Right forelimb (tissue), 1 donor: ENCODE data around the gene TTC21B.
"Not testable (repeated sequence)": the region's sequence is repeated elsewhere in the genome, so short reads cannot be mapped to it uniquely, and the experiment has no call there.

Source experiments
- DNase-seq: peaks from one replicate; pipeline ENCODE4 v3.0.0-alpha.2; 2018

TTC21B gene

DNA sequence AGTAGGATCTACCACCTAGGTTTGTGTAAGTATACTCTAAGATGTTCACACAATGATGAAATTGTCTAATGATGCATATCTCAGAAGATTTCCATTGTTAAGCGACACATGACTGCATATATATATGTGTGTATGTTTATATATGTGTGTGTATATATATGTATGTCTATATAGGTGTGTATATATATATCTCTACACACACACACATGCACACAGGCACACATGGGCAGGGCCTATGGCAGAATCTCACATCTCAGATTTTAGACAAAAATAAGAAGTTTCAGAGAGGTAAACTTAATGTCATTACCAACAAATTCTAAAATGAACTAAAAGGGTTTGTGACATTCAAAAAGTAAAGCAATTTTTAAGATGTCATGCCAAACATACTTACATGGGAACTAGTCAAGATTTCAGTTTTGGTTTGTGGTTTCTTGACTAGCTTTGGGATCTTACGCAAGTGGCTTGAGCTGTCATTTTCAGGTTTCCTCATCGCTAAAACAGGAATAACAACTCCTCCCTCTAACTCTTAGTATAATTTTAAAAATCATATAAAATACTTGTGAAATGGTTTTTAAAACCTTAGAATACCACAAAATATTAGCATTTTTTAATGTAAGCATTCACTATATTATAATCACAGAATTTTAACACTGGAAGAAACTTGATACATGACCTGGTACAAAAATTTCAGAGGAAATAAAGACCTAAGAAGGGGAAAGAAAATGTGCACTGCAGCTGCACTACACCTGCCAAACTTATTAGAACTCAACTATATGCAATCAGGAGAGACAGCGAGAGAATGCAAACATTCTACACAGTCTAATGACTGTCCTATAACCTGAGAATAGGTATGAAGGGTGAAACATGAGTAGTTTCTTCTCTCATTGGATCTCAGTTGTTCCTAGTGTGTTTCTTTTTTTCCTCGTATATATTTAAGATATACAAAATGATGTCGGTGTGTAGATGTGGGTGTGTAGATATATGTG lies 75.7 kb downstream of the TTC21B start:
- no peak for DNase-seq

- DNase-seq = no peak
Observed at GRCh38 chr2:165876712-165877111, 76.9 kb downstream of the TTC21B start.

- no peak for DNase-seq
Observed at GRCh38 chr2:165876269-165876668, 77.3 kb downstream of the TTC21B start.

DNA sequence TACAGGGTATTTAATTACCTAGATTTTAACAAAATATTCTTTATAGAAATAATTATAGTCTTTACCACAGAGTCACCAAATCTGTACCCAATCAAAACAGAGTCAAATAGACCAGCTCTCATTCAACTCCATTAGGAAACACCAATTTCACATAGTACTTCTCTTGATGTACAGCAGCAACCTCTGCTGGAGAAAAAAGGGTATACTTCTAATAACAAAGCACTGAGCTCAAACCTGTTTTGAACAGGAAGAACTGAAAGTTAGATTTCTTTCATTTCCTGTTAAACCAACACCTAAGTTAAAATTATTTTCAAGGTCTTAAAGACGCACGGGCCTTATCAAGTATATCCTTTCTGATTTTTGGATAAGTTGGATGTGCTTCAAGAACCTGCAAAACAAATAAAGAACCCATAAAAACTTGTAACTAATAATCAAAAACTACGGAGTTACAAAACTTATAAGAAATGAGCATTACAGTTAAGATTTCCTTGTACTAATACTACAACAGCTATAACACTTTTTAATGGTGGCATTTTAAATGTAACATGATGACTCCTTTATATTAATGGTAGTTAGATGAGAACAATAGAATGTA lies 79.0 kb downstream of the TTC21B start:
- DNase-seq = no peak

DNA sequence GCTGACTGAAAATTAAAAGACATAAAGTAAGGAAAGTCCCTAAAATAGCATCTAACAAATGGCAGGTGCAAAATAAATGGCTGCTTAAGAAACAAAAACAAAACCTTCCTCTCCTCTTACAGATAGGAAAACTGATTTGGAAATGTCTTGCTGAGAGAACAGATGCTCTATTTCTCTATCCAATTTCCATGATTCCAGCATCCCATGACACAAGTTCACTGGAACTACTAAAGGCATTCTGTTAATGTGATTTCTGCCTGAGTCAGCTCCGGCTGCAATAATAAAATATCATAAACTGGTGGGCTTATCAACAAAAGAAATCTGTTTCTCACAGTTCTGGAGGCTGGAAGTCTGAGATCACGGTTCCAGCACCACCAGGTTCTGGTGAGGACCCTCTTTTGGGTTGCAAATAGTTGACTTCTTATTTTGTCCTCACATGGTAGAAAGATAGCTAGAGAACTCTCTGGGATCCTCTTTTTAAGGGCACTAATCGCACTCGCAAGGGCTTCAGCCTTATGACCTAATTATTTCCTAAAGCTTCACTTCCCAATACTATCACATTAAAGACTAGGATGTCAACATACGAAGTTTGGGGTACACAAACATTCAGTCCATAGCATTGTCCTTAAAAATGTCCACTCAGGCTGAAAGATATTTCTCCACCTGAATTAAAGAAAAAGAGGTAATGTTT lies 81.3 kb downstream of the TTC21B start:
- DNase-seq = no peak

- no peak for DNase-seq
Observed at GRCh38 chr2:165871025-165871424, 82.6 kb downstream of the TTC21B start.

- no peak for DNase-seq
Observed at GRCh38 chr2:165870346-165870745, 83.2 kb downstream of the TTC21B start.

DNA sequence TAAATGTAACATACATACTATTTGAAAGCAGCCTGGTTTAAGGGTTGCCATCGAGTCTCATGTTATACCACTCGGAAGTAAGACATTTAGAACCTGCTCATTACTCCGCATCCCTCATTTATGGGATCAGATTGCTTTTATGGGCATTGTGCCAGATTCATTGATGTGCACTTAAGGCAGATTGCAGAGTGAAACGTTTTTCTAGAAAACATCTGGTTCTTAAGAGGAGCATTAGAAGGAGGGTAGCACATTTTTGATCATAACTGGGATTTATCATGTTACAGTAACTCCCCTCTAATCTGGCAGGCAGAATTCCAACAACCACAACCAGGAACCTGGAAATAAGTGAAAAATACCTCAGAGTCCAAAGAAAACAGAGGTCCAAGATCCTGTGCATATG lies 85.4 kb downstream of the TTC21B start:
- no peak for DNase-seq

DNA sequence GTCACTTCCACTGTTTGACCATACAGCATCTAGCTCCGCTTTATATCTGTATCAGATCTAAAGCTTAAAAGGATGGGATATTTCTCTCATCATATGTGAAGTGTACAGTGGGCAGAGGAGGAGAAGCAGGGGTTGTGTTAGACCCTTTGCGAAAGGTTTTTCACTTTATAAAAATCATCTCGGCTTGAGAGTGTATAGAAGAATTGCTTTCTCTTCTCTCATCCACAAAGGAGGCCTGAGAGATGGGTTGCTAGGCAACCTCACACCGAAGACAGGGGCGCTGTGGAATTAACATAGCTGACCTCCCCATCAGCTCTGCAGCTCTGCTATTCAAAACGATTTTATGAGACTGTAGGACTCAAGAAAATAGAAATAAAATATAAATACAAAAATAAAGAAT lies 89.3 kb downstream of the TTC21B start:
- DNase-seq = no peak

GRCh38 chr2:165863810-165864261 lies 89.7 kb downstream of the TTC21B start:
- no peak for DNase-seq

GRCh38 chr2:165861083-165861482 lies 92.5 kb downstream of the TTC21B start:
- not testable (repeated sequence) for DNase-seq

DNA sequence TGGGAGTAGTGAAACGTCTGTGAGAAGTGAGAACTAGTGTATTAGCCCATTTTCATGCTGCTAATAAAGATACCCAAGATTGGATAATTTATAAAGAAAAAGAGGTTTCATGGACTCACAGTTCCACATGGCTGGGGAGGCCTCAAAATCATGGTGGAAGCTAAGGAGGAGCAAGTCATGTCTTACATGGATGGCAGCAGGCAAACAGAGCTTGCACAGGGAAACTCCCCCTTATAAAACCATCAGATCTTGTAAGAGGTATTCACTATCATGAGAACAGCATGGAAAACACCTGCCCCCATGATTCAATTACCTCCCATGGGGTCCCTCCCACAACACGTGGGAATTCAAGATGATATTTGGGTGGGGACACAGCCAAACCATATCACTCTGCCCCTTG lies 93.9 kb downstream of the TTC21B start:
- not testable (repeated sequence) for DNase-seq

DNA sequence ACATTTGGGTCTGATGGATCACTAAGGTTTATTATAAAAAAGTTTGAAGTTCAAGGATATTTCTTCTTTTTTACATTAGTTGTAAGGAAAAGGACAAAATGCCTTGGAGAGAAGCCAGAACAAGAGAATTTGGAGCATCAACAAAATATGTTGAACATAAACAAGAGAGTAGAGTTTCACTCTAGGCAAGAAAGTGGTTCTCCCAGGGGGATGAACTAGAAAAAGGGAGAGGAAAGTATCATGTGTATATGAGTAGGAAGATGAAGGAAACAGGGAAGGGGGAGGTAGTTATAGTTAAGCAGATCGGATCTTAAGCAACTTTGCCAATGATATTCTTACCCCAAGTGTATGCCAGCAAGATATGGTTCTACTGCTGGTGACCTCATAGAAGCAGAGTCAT lies 95.7 kb downstream of the TTC21B start:
- DNase-seq = no peak

GRCh38 chr2:165852394-165852793 lies 101.2 kb downstream of the TTC21B start:
- DNase-seq = no peak

GRCh38 chr2:165847001-165847400 lies 106.6 kb downstream of the TTC21B start:
- no peak for DNase-seq

DNA sequence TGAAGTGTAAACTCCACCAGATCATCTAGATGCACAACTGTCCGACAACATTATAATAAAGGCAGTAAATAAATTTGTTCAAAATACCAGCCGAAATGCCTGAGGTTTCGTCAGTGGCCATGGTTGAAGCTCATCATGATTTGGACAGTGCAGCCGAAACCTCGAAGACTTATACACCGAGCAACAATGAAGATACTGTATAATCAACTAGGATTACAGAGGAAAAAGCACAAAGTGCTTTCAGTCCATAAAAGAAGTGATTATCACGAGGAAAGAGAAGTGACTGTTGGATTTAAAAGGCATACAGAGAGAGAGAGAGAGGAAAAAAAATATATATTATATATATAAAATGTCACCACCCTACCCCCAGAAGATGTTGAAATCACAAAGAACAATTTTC lies 107.5 kb downstream of the TTC21B start:
- no peak for DNase-seq

GRCh38 chr2:165844216-165844615 lies 109.4 kb downstream of the TTC21B start:
- DNase-seq = no peak

DNA sequence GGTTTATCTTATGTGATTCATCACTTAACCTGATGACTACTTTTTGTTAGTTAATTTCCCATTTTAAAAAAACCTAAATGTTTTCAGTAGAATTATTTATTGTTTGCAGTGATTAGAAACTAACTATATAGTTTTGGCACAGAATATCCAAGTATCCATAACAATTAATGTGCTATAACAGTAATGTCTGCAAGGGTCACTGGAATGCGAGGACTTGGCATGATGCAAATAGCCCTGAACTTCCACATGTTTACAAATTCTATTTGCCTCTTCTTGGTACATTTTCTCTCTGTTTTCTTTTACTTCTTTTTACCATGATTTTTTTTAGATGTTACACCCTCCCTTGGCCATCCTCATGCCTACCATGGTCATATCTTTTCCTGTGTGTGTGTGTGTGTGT lies 110.2 kb downstream of the TTC21B start:
- no peak for DNase-seq

DNA sequence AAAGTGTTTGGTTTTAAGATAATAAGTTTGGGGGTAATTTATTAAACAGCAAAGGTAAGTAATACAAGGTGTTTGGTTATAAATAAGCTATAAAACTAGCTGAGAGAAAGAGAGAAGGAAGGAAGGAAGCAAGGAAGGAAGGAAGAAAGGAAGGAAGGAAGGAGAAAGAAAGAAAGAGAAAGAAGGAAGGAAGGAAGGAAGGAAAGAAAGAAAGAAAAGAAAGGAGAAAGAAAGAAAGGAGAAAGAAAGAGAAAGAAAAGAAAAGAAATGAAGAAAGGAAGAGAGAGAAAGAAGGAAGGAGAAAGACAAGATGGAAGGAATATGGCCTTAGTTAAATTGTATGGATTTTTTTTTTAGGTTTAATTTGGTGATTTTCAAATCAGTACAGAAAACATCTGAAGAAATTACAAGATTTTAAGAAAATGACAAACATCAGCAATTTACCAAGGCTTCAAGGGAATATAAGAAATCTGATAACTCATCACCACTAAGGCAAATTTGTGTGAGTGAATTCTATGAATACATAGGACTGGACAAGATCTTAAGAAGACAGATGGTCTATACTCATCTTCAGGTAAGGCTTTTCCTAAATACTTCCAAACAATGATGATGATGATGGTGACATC lies 113.1 kb downstream of the TTC21B start:
- DNase-seq = no peak

DNA sequence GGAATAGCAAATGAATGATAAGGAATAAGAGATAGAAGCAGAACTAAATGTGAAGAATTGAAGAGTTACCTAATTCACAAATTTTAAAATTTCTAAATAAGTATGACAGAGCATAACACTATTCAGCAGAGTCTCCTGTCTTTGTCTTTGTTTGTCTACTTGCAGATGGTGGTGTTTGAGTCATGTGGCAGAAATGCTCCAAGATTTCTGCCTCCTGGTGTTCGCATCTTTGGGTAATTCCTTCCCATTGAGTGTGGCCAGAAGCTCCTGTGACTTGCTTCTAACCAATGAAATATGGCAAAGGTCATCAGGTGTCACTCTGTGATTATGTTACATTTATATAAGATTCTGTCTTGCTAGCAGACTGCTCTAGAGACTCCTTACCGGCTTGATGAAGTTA lies 114.0 kb downstream of the TTC21B start:
- no peak for DNase-seq

DNA sequence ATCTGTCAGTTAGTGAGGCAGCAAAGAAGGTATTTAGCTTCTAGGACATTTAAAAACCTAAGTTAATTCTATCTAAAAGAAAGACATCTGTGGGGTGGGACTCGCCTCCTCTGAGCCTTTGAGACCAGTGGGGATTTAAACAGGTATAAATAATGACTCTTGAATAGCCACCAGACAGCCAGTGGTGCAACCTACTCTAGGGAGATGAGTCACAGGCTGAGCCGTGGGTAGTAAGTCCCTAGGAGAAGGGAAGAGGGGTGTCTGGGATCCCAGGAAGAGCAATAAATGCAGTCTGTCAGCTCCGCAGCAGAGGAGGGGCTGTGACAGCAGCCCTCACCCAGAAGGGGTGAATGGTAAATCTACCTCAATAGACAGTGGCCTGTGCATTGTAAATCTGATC lies 116.5 kb downstream of the TTC21B start:
- DNase-seq = no peak

DNA sequence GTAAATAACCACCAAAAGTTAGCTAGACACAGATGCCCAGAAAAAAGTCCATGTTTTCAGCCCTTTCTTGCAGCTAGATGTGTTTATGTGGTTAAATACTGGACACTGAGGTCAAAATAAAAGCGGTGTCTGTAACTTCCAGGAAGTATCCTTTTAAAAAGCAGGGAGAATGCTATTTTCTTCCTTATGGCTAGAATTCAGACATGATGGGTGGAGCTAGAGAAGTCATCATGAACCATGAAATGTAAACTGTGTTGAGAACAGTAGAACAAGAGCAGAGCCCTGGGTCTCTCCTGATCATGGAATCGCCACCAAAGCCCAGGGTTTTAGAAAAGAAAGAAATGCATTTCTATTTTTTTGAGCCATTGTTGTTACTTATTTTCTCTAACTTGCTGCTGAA lies 118.2 kb downstream of the TTC21B start:
- DNase-seq = no peak

GRCh38 chr2:165833156-165833555 lies 120.4 kb downstream of the TTC21B start:
- no peak for DNase-seq
